A549 (cell line): ENCODE measurements around the gene TSGA10. TPM values are rescaled to one million over a fixed set of nuclear protein-coding genes. Genes with fewer than 3 reads are reported as not detected.

Source experiments
- ATAC-seq, 2 experiments: fragments of 200-7000 bp in 1 of 2; fragments of >200 bp in 1 of 2; cut with Nextera tagmentation in 1 of 2; cut with Tn5 transposase in 1 of 2; 3 replicates each; pipeline versions ENCODE4 v1.8.0 to v1.9.1; 2018 to 2020; ENCODE audit warnings: mild to moderate bottlenecking in 1 of 2, moderate library complexity in 1 of 2
- CTCF ChIA-PET: fragments of 300-600 bp; sonication (Branson Sonifier 250); formaldehyde crosslinking; extraction: SDS; loops from one replicate; lab custom pipeline; 2021; ENCODE audit warnings: antibody characterized with exemption, inconsistent platforms; lab: Yijun Ruan, JAX
- POLR2A ChIA-PET: fragments of 350-600 bp; formaldehyde crosslinking; extraction: SDS; loops from one replicate; lab custom pipeline; 2021; ENCODE audit warnings: antibody characterized with exemption, inconsistent platforms; lab: Yijun Ruan, JAX
- DNase-seq, 2 experiments: peaks; one replicate each; pipeline versions ENCODE4 v3.0.0 to v3.0.0-alpha.2; 2011 to 2016; ENCODE audit warnings: low read depth in 1 of 2, low spot score in 1 of 2
- FAIRE-seq: peaks from 2 replicates; lab custom pipeline; 2011; peaks lifted over from hg19 to GRCh38; lab: Jason Lieb, UNC
- H3K27ac ChIP-seq, 2 experiments: fragments of >200 bp; sonication (Bioruptor Twin); formaldehyde crosslinking; 3 replicates each; pipeline ENCODE4 v1.5.1; 2016 to 2017
- H3K4me1 ChIP-seq: fragments of >200 bp; sonication (Bioruptor Twin); formaldehyde crosslinking; 3 replicates; pipeline ENCODE4 v1.6.1; 2016
- H3K4me2 ChIP-seq: fragments of >200 bp; sonication (Bioruptor Twin); formaldehyde crosslinking; 3 replicates; pipeline ENCODE4 v1.6.1; 2016
- H3K4me3 ChIP-seq: fragments of >200 bp; sonication (Bioruptor Twin); formaldehyde crosslinking; 3 replicates; pipeline ENCODE4 v1.5.1; 2016
- H3K9me3 ChIP-seq: fragments of >200 bp; sonication (Bioruptor Twin); formaldehyde crosslinking; 3 replicates; pipeline ENCODE4 v1.6.1; 2016
- BHLHE40 ChIP-seq: IDR thresholded peaks from 2 replicates; pipeline ENCODE4 v1.6.1; 2012; ENCODE audit warnings: low read depth, low read length, inconsistent platforms
- CBX2 ChIP-seq: fragments of 200-600 bp; sonication (generic); IDR thresholded peaks from 2 replicates; pipeline ENCODE4 v1.6.1; 2016; ENCODE audit warnings: low read depth, mild to moderate bottlenecking, borderline replicate concordance
- CHD2 ChIP-seq: fragments of 150-350 bp; IDR thresholded peaks from 2 replicates; pipeline ENCODE4 v1.6.1; 2014; ENCODE audit warnings: low read length; ENCODE audit not compliant: partially characterized antibody
- EHF ChIP-seq: fragments of 250-450 bp; sonication (Bioruptor Pico); IDR thresholded peaks from 2 replicates; pipeline ENCODE4 v1.5.0; 2020; ENCODE audit warnings: mild to moderate bottlenecking
- EP300 ChIP-seq, 2 experiments: fragments of >200 bp; sonication (Bioruptor Twin); formaldehyde crosslinking; IDR thresholded peaks; 2 replicates in 1 of 2; 3 replicates in 1 of 2; pipeline ENCODE4 v1.6.1; 2016 to 2017
- ESRRA ChIP-seq: fragments of 150-350 bp; IDR thresholded peaks from 2 replicates; pipeline ENCODE4 v1.6.1; 2014; ENCODE audit warnings: mild to moderate bottlenecking, low read length, borderline replicate concordance
- HES2 ChIP-seq: fragments of >200 bp; sonication (Bioruptor Twin); formaldehyde crosslinking; IDR thresholded peaks from 2 replicates; pipeline ENCODE4 v1.6.1; 2016
- HOXA7 ChIP-seq: fragments of 250-450 bp; sonication (Bioruptor Pico); IDR thresholded peaks from 2 replicates; pipeline ENCODE4 v1.5.0; 2020; ENCODE audit warnings: mild to moderate bottlenecking, moderate library complexity
- HOXB13 ChIP-seq: fragments of 250-450 bp; sonication (Bioruptor Pico); IDR thresholded peaks from 2 replicates; pipeline ENCODE4 v1.5.0; 2020; ENCODE audit warnings: low read depth, mild to moderate bottlenecking, moderate library complexity
- HOXB5 ChIP-seq: fragments of 250-450 bp; sonication (Bioruptor Pico); IDR thresholded peaks from 2 replicates; pipeline ENCODE4 v1.5.0; 2020; ENCODE audit warnings: mild to moderate bottlenecking, moderate library complexity
- MAFK ChIP-seq: fragments of 450-650 bp; IDR thresholded peaks from 2 replicates; pipeline ENCODE4 v1.6.1; 2014; ENCODE audit not compliant: partially characterized antibody
- NFE2L2 ChIP-seq: fragments of 150-350 bp; conservative IDR thresholded peaks from 2 replicates; pipeline ENCODE4 v1.6.1; 2014; ENCODE audit warnings: low read length
- NR3C1 ChIP-seq: fragments of >200 bp; sonication (Bioruptor Twin); formaldehyde crosslinking; IDR thresholded peaks from 3 replicates; pipeline ENCODE4 v1.6.1; 2017
- POLR2A ChIP-seq: IDR thresholded peaks from 2 replicates; pipeline ENCODE4 v1.6.1; 2012; ENCODE audit warnings: mild to moderate bottlenecking, low read length
- RAD21 ChIP-seq, 2 experiments: fragments of >200 bp in 1 of 2; sonication (Bioruptor Twin) in 1 of 2; formaldehyde crosslinking in 1 of 2; IDR thresholded peaks in 1 of 2; conservative IDR thresholded peaks in 1 of 2; 2 replicates in 1 of 2; 3 replicates in 1 of 2; pipeline ENCODE4 v1.6.1; 2012 to 2018; ENCODE audit warnings: inconsistent platforms in 1 of 2
- RARB ChIP-seq: fragments of 250-450 bp; sonication (Bioruptor Pico); IDR thresholded peaks from 2 replicates; pipeline ENCODE4 v1.8.0; 2021; ENCODE audit warnings: mild to moderate bottlenecking, moderate library complexity
- REST ChIP-seq: fragments of 200-600 bp; sonication (generic); IDR thresholded peaks from 2 replicates; pipeline ENCODE4 v1.6.1; 2016; ENCODE audit warnings: antibody characterized with exemption, mild to moderate bottlenecking, moderate library complexity
- TFCP2L1 ChIP-seq: fragments of 250-450 bp; sonication (Bioruptor Pico); IDR thresholded peaks from 2 replicates; pipeline ENCODE4 v1.5.0; 2021; ENCODE audit warnings: mild to moderate bottlenecking
- USF2 ChIP-seq: fragments of 450-650 bp; IDR thresholded peaks from 2 replicates; pipeline ENCODE4 v1.6.1; 2014; ENCODE audit warnings: antibody characterized with exemption
- ZFP36 ChIP-seq: fragments of 450-650 bp; IDR thresholded peaks from 2 replicates; pipeline ENCODE4 v1.6.1; 2014; ENCODE audit warnings: borderline replicate concordance; ENCODE audit not compliant: partially characterized antibody
- ZNF302 ChIP-seq: fragments of 250-450 bp; sonication (Bioruptor Pico); IDR thresholded peaks from 2 replicates; pipeline ENCODE4 v1.9.0; 2021; ENCODE audit warnings: inconsistent platforms, mild to moderate bottlenecking, moderate library complexity
- ZSCAN20 ChIP-seq: fragments of 250-450 bp; sonication (Bioruptor Pico); IDR thresholded peaks from 2 replicates; pipeline ENCODE4 v1.8.0; 2022; ENCODE audit warnings: mild to moderate bottlenecking, moderate library complexity
- WGBS: methylation state at CpG from one replicate; pipeline ENCODE4 v1.1.6; 2017; ENCODE audit errors: missing lambda C conversion rate; 5-methylcytosine and 5-hydroxymethylcytosine counted together
- polyA plus RNA-seq, 4 experiments: library from polyadenylated mRNA; depleted of rRNA in 3 of 4; stranded (reverse); fragments of >200 nt; fragmentation: RNase III in 1 of 4; extraction: RNeasy Plus Mini Kit Qiagen cat#74134 plus additional on column Dnase treatment in 1 of 4; gene quantifications; 2 replicates in 3 of 4; 3 replicates in 1 of 4; pipeline ENCODE4 v1.2.3, GENCODE V29; 2011 to 2017

Gene TSGA10
- polyA plus RNA-seq, 2 of the 4 experiments (the other 2 are of a cell fraction): 4.2 to 4.3 TPM

- ATAC-seq (no peak), FAIRE-seq (no peak)
- POLR2A ChIA-PET: no interaction called here
- WGBS: 82% methylated on average over 4 of the region's 4 CpGs
- TF ChIP-seq NFE2L2 (no peak), HOXB13 (CRISPR knock-in tag) (no peak), RAD21 (conservative IDR thresholded peaks at IDR 0.05 in 1 of 2, IDR thresholded peaks at IDR 0.05 in 1 of 2) (no peak), BHLHE40 (no peak), HOXB5 (CRISPR knock-in tag) (no peak), CHD2 (no peak), TFCP2L1 (no peak)
- TF ChIP-seq, all 56 proteins: peak for 0
- peaks cover 4% of the 10 kb centered on the region; the same call in 1 of the 3 replicates for H3K4me1 ChIP-seq
- no peaks in the 10 kb centered on the region for H3K9me3 ChIP-seq
- no peak for DNase-seq
- H3K4me3 ChIP-seq: no peak overlapping the region
- no peak overlapping the region for H3K4me2 ChIP-seq
- CTCF ChIA-PET: no interaction called here
- H3K27ac ChIP-seq: no peak overlapping the region
Measured at GRCh38 chr2:99159594-99159993, 4.9 kb upstream of the TSGA10 start.

GRCh38 chr2:99158599-99158998 lies 3.9 kb upstream of the TSGA10 start:
- ATAC-seq (no peak), FAIRE-seq (no peak), DNase-seq (no peak)
- TF ChIP-seq ZFP36 (no peak), EHF (no peak), TFCP2L1 (no peak), REST (no peak), EP300 (IDR thresholded peaks at IDR 0.05) (no peak), POLR2A (no peak), MAFK (no peak), NR3C1 (no peak), NFE2L2 (no peak), ESRRA (no peak), HOXA7 (CRISPR knock-in tag) (no peak), CBX2 (no peak), HOXB5 (CRISPR knock-in tag) (no peak), RARB (CRISPR knock-in tag) (no peak), HES2 (no peak), ZSCAN20 (CRISPR knock-in tag) (no peak), ZNF302 (CRISPR knock-in tag) (no peak), USF2 (no peak), CHD2 (no peak)
- ChIA-PET POLR2A (no interaction called here), CTCF (interaction anchor here (1.9 kb wide), 1 partner anchor 14 kb away, joined by 6 read pairs; no protein-coding TSS in a partner anchor)
- no peak overlapping the region for H3K27ac ChIP-seq
- H3K9me3 ChIP-seq: no peaks in the 10 kb centered on the region
- no peak overlapping the region for H3K4me3 ChIP-seq
- WGBS: 95% methylated on average over 5 of the region's 5 CpGs
- H3K4me1 ChIP-seq: peaks cover 9% of the 10 kb centered on the region; the same call in 1 of the 3 replicates
- H3K4me2 ChIP-seq: no peak overlapping the region
